MCF 10A (cell line): ENCODE measurements around the gene RPL12. TPM values are rescaled to one million over a fixed set of nuclear protein-coding genes. Genes with fewer than 3 reads are reported as not detected.

ENCODE experiments used
- BruUV-seq: library from RNA; stranded (reverse); fragments of 400-500 nt; replicated peaks from 2 replicates; lab custom pipeline; 2021; lab: Mats Ljungman, UMichigan
- CTCF ChIA-PET: fragments of 300-600 bp; sonication (Branson Sonifier 250); formaldehyde crosslinking; extraction: SDS; loops from one replicate; lab custom pipeline; 2021; ENCODE audit warnings: antibody characterized with exemption, inconsistent platforms; lab: Yijun Ruan, JAX
- POLR2A ChIA-PET: fragments of 300-600, 350-650 bp; sonication (Branson Sonifier 250); formaldehyde crosslinking; extraction: SDS; loops from one replicate; lab custom pipeline; 2020; ENCODE audit warnings: antibody characterized with exemption, inconsistent platforms; lab: Yijun Ruan, JAX
- DNase-seq: peaks from one replicate; pipeline ENCODE4 v3.0.0-alpha.2; 2018; ENCODE audit not compliant: unreplicated experiment
- H3K27ac Mint-ChIP-seq: one replicate; pipeline ENCODE4 v1.8.0; 2022; ENCODE audit warnings: mild to moderate bottlenecking, low read depth, mixed read lengths; ENCODE audit not compliant: unreplicated experiment
- H3K27me3 Mint-ChIP-seq: one replicate; pipeline ENCODE4 v1.8.0; 2022; ENCODE audit warnings: mixed read lengths; ENCODE audit not compliant: insufficient read depth, unreplicated experiment
- H3K36me3 Mint-ChIP-seq: one replicate; pipeline ENCODE4 v1.8.0; 2022; ENCODE audit warnings: mild to moderate bottlenecking, moderate library complexity, mixed read lengths; ENCODE audit not compliant: insufficient read depth, unreplicated experiment
- H3K4me1 Mint-ChIP-seq: one replicate; pipeline ENCODE4 v1.8.0; 2022; ENCODE audit warnings: mixed read lengths; ENCODE audit not compliant: insufficient read depth, unreplicated experiment
- H3K4me3 Mint-ChIP-seq: one replicate; pipeline ENCODE4 v1.8.0; 2022; ENCODE audit warnings: mild to moderate bottlenecking, moderate library complexity, mixed read lengths; ENCODE audit not compliant: unreplicated experiment
- H3K9me3 Mint-ChIP-seq: one replicate; pipeline ENCODE4 v1.8.0; 2022; ENCODE audit warnings: mixed read lengths; ENCODE audit not compliant: unreplicated experiment
- CTCF ChIP-seq: fragments of 200-600 bp; IDR thresholded peaks from one replicate; pipeline ENCODE4 v1.8.0; 2022; ENCODE audit warnings: antibody characterized with exemption, mild to moderate bottlenecking; ENCODE audit not compliant: unreplicated experiment
- intact Hi-C: fragments of 100-400 bp; cut with micrococcal nuclease; formaldehyde crosslinking; loops from 2 replicates; pipeline ENCODE4 v1.14.1; 2022
- total RNA-seq: library from RNA; stranded (reverse); gene quantifications from 2 replicates; pipeline ENCODE4 v1.2.3, GENCODE V29; 2022

Gene RPL12
- total RNA-seq, 1 experiment from 2014 or later: 3,086 TPM

- no peaks in the 10 kb centered on the region for H3K27me3 Mint-ChIP-seq
- POLR2A ChIA-PET: interaction anchor here (0.6 to 2.2 kb wide), 4 partner anchors 22 to 133 kb away, joined by 3 to 12 read pairs (median 4); partner anchors contain the start of gene ZNF79
- no peaks in the 10 kb centered on the region for H3K9me3 Mint-ChIP-seq
- no peak overlapping the region for H3K4me3 Mint-ChIP-seq
- CTCF ChIA-PET: interaction anchor here (0.6 to 0.7 kb wide), 2 partner anchors 85 to 134 kb away, joined by 3 to 4 read pairs; no protein-coding TSS in a partner anchor
- intact Hi-C loops: loop anchor here (5.0 to 10.0 kb wide), 2 partner anchors 83 to 230 kb away; no protein-coding TSS in a partner anchor
- BruUV-seq: TSS peak; percentile 15
- H3K36me3 Mint-ChIP-seq: peaks cover 89% of the 10 kb centered on the region
- peak overlapping the region; percentile 66 for H3K27ac Mint-ChIP-seq
- TF ChIP-seq CTCF: no peak
- peaks cover 48% of the 10 kb centered on the region for H3K4me1 Mint-ChIP-seq
- peak; percentile 67 for DNase-seq
These were observed 6.0 kb downstream of the RPL12 start for GRCh38 chr9:127444921-127445850.

GRCh38 chr9:127444283-127444920, 6.8 kb downstream of the RPL12 start:
- no peak for TF ChIP-seq CTCF
- H3K4me3 Mint-ChIP-seq: no peak overlapping the region
- CTCF ChIA-PET: interaction anchor here (0.6 to 0.7 kb wide), 3 partner anchors 84 to 229 kb away, joined by 3 to 4 read pairs (median 4); no protein-coding TSS in a partner anchor
- BruUV-seq: no TSS peak
- H3K27ac Mint-ChIP-seq: peak overlapping the region; percentile 66
- peaks cover 89% of the 10 kb centered on the region for H3K36me3 Mint-ChIP-seq
- POLR2A ChIA-PET: interaction anchor here (0.8 to 2.2 kb wide), 8 partner anchors 8 to 230 kb away, joined by 3 to 12 read pairs (median 4); partner anchors contain the start of gene ZNF79
- intact Hi-C loops: loop anchor here (10.0 kb wide), 1 partner anchor 230 kb away; no protein-coding TSS in a partner anchor
- no peaks in the 10 kb centered on the region for H3K9me3 Mint-ChIP-seq
- DNase-seq: no peak
- H3K27me3 Mint-ChIP-seq: no peaks in the 10 kb centered on the region
- H3K4me1 Mint-ChIP-seq: peaks cover 40% of the 10 kb centered on the region

GRCh38 chr9:127438394-127438793, 12.8 kb downstream of the RPL12 start:
- POLR2A ChIA-PET: no interaction called here

More at GRCh38 chr9:127438394-127438793, 12.8 kb downstream of the RPL12 start:
- Mint-ChIP-seq H3K36me3 (peaks cover 84% of the 10 kb centered on the region), H3K27ac (no peak overlapping the region), H3K4me3 (no peak overlapping the region), H3K27me3 (no peaks in the 10 kb centered on the region), H3K9me3 (no peaks in the 10 kb centered on the region), H3K4me1 (no peaks in the 10 kb centered on the region)
- no TSS peak for BruUV-seq
- intact Hi-C loops: no loop called here
- DNase-seq: no peak
- no peak for TF ChIP-seq CTCF
- CTCF ChIA-PET: interaction anchor here (0.6 kb wide), 1 partner anchor 225 kb away, joined by 3 read pairs; no protein-coding TSS in a partner anchor
